HepG2 (cell line): ENCODE measurements around the gene POLA1. TPM values are rescaled to one million over a fixed set of nuclear protein-coding genes. Genes with fewer than 3 reads are reported as not detected.

Source experiments
- ATAC-seq: fragments of 200-7000 bp; cut with Tn5 transposase; 3 replicates; pipeline ENCODE4 v1.9.1; 2020; ENCODE audit warnings: mild to moderate bottlenecking, moderate library complexity
- BruUV-seq: library from RNA; stranded (reverse); fragments of 400-500 nt; replicated peaks from 2 replicates; lab custom pipeline; 2021; lab: Mats Ljungman, UMichigan
- CTCF ChIA-PET: fragments of 300-600 bp; formaldehyde crosslinking; extraction: SDS; loops from one replicate; lab custom pipeline; 2021; ENCODE audit warnings: low total read pairs, inconsistent platforms, low intra/inter-chr PET ratio; lab: Yijun Ruan, JAX
- POLR2A ChIA-PET: fragments of 350-600 bp; sonication (Branson Sonifier 250); formaldehyde crosslinking; loops from one replicate; lab custom pipeline; 2020; ENCODE audit warnings: antibody characterized with exemption, inconsistent platforms; lab: Yijun Ruan, JAX
- DNase-seq: peaks from one replicate; pipeline ENCODE4 v3.0.0-alpha.2; 2015; ENCODE audit warnings: low spot score
- FAIRE-seq: peaks from 3 replicates; lab custom pipeline; 2011; peaks lifted over from hg19 to GRCh38; lab: Jason Lieb, UNC
- H2AFZ ChIP-seq: one replicate; pipeline ENCODE4 v1.6.1; 2011; ENCODE audit warnings: low read length, inconsistent platforms
- H3K27ac ChIP-seq: fragments of 300-600 bp; 3 replicates; pipeline ENCODE4 v1.8.0; 2011; ENCODE audit warnings: mixed run types, mild to moderate bottlenecking, mixed read lengths, low read length, inconsistent platforms; ENCODE audit not compliant: insufficient read depth; ENCODE audit errors: extremely low read length
- H3K27me3 ChIP-seq, 2 experiments: fragments of 200-600 bp in 1 of 2; 2 replicates in 1 of 2; 3 replicates in 1 of 2; pipeline versions ENCODE4 v1.6.0 to v1.8.0; 2011; ENCODE audit warnings: low read length in 2 of 2, mild to moderate bottlenecking in 2 of 2, moderate library complexity in 2 of 2, inconsistent platforms in 1 of 2; ENCODE audit not compliant: insufficient read depth in 2 of 2, control insufficient read depth in 1 of 2
- H3K36me3 ChIP-seq, 2 experiments: fragments of 200-600 bp in 1 of 2; replicated peaks in 1 of 2; 2 replicates in 1 of 2; 3 replicates in 1 of 2; pipeline versions ENCODE4 v1.5.1 to v1.8.0; 2011; ENCODE audit warnings: low read length in 2 of 2, inconsistent platforms in 1 of 2; ENCODE audit not compliant: insufficient read depth in 2 of 2, control insufficient read depth in 1 of 2
- H3K4me1 ChIP-seq: 2 replicates; pipeline ENCODE4 v1.5.1; 2012; ENCODE audit warnings: low read length, inconsistent platforms; ENCODE audit not compliant: insufficient read depth
- H3K4me2 ChIP-seq: 2 replicates; pipeline ENCODE4 v1.6.0; 2011; ENCODE audit warnings: low read depth, low read length, inconsistent platforms
- H3K4me3 ChIP-seq, 3 experiments: fragments of 200-600 bp in 1 of 3; sonication (generic), shearing (Covaris generic) in 1 of 3; replicated peaks in 1 of 3; 2 replicates each; pipeline ENCODE4 v1.5.1; 2011 to 2016; ENCODE audit warnings: low read length in 3 of 3, inconsistent platforms in 2 of 3, low read depth in 2 of 3, mild to moderate bottlenecking in 2 of 3, control low read depth in 1 of 3, mixed read lengths in 1 of 3; ENCODE audit not compliant: insufficient read depth in 1 of 3
- H3K79me2 ChIP-seq: one replicate; pipeline ENCODE4 v1.6.1; 2011; ENCODE audit warnings: low read length, inconsistent platforms; ENCODE audit not compliant: insufficient read depth
- H3K9ac ChIP-seq: 2 replicates; pipeline ENCODE4 v1.6.0; 2011; ENCODE audit warnings: mild to moderate bottlenecking, low read depth, low read length, inconsistent platforms; ENCODE audit not compliant: insufficient read depth
- H3K9me3 ChIP-seq: 2 replicates; pipeline ENCODE4 v1.5.1; 2012; ENCODE audit warnings: mild to moderate bottlenecking, low read length
- H4K20me1 ChIP-seq: 2 replicates; pipeline ENCODE4 v1.6.0; 2011; ENCODE audit warnings: inconsistent platforms, mild to moderate bottlenecking, low read length, moderate library complexity; ENCODE audit not compliant: insufficient read depth
- CREB1 ChIP-seq, 2 experiments: fragments of 450-650 bp in 1 of 2; IDR thresholded peaks; 2 replicates each; pipeline ENCODE4 v1.6.1; 2016 to 2017; ENCODE audit warnings: control low read depth in 1 of 2, mild to moderate bottlenecking in 1 of 2, missing compliant biosample characterization in 1 of 2, missing genetic modification characterization in 1 of 2
- ELF1 ChIP-seq: sonication (generic); formaldehyde crosslinking; IDR thresholded peaks from 2 replicates; pipeline ENCODE4 v1.4.0; 2020; ENCODE audit warnings: missing genetic modification reagents
- GATA4 ChIP-seq: sonication (generic); IDR thresholded peaks from 2 replicates; pipeline ENCODE4 v1.6.1; 2016; ENCODE audit warnings: antibody characterized with exemption, low read depth, borderline replicate concordance
- MAFF ChIP-seq: IDR thresholded peaks from 2 replicates; pipeline ENCODE4 v1.6.1; 2011; ENCODE audit warnings: low read depth, low read length, improper control_type of control experiment
- PTBP1 ChIP-seq: fragments of 200-400 bp; formaldehyde crosslinking; IDR thresholded peaks from 2 replicates; pipeline ENCODE4 v1.6.1; 2018; ENCODE audit warnings: low read length, low read depth; ENCODE audit not compliant: poor library complexity, severe bottlenecking
- REXO4 ChIP-seq: sonication (generic); formaldehyde crosslinking; IDR thresholded peaks from 2 replicates; pipeline ENCODE4 v1.8.0; 2022; ENCODE audit warnings: missing genetic modification reagents, mild to moderate bottlenecking, borderline replicate concordance
- SAP130 ChIP-seq: IDR thresholded peaks from 2 replicates; pipeline ENCODE4 v1.6.1; 2016; ENCODE audit warnings: low read depth
- TOE1 ChIP-seq: sonication (generic); formaldehyde crosslinking; IDR thresholded peaks from 2 replicates; pipeline ENCODE4 v1.4.0; 2020; ENCODE audit warnings: mild to moderate bottlenecking, missing genetic modification reagents
- ZNF101 ChIP-seq: sonication (generic); formaldehyde crosslinking; IDR thresholded peaks from 2 replicates; pipeline ENCODE4 v1.4.0; 2020; ENCODE audit warnings: mild to moderate bottlenecking, low read depth, missing genetic modification reagents, borderline replicate concordance
- ZNF34 ChIP-seq: sonication (generic); formaldehyde crosslinking; IDR thresholded peaks from 2 replicates; pipeline ENCODE4 v1.4.0; 2020; ENCODE audit warnings: mild to moderate bottlenecking, missing genetic modification reagents, borderline replicate concordance
- ZNF367 ChIP-seq: sonication (generic); formaldehyde crosslinking; IDR thresholded peaks from 2 replicates; pipeline ENCODE4 v1.4.0; 2020; ENCODE audit warnings: missing genetic modification reagents, borderline replicate concordance
- ZNF430 ChIP-seq: sonication (generic); formaldehyde crosslinking; IDR thresholded peaks from 2 replicates; pipeline ENCODE4 v1.9.0; 2021; ENCODE audit warnings: mild to moderate bottlenecking, missing genetic modification reagents
- ZNF513 ChIP-seq: sonication (generic); formaldehyde crosslinking; conservative IDR thresholded peaks from 2 replicates; pipeline ENCODE4 v1.5.0; 2020; ENCODE audit warnings: missing genetic modification reagents
- ZSCAN30 ChIP-seq: sonication (generic); formaldehyde crosslinking; IDR thresholded peaks from 2 replicates; pipeline ENCODE4 v1.5.0; 2020; ENCODE audit warnings: mild to moderate bottlenecking, missing genetic modification reagents
- WGBS: methylation state at CpG from one replicate; pipeline ENCODE4 v1.1.6; 2017; ENCODE audit warnings: low lambda C conversion rate; 5-methylcytosine and 5-hydroxymethylcytosine counted together
- in situ Hi-C: cut with HindIII; loops from 2 replicates; pipeline ENCODE4 v1.10.0; 2017; ENCODE audit warnings: low pct_unique_long_range_greater_than_20kb; ENCODE audit not compliant: extremely low pct_ligation_motif_present
- intact Hi-C: fragments of 100-400 bp; cut with micrococcal nuclease; formaldehyde crosslinking; loops from one replicate; pipeline ENCODE4 v1.10.0; 2022; ENCODE audit not compliant: unreplicated experiment
- polyA plus RNA-seq, 8 experiments: library from polyadenylated mRNA; depleted of rRNA in 3 of 8; stranded (reverse) in 7 of 8; unstranded in 1 of 8; fragments of >200 nt; fragmentation: Illumina TruSeq in 4 of 8; extraction: Trizol in 4 of 8; gene quantifications; 2 replicates each; pipeline versions ENCODE4 v1.2.1 to v1.2.3, GENCODE V29; 2011 to 2016; ENCODE audit warnings: low read depth in 4 of 8, missing spikeins in 1 of 8, mixed read lengths in 1 of 8; ENCODE audit not compliant: insufficient read depth in 1 of 8
- total RNA-seq, 5 experiments: library from RNA; depleted of rRNA; stranded (reverse); fragments of >200 nt; fragmentation: Illumina TruSeq; extraction: Trizol; gene quantifications; 2 replicates each; pipeline ENCODE4 v1.2.3, GENCODE V29; 2016; ENCODE audit warnings: low read depth in 1 of 5

The POLA1 gene
- total and polyA plus RNA-seq, 2 of the 13 experiments (the other 11 are each of a cell fraction or from before 2014, with no cell fraction given) = 3.3 to 26.5 TPM

- Histone ChIP-seq H3K4me3 (no peak overlapping the region), H3K9me3 (no peaks in the 10 kb centered on the region), H3K9ac (no peak overlapping the region), H3K27me3 (no peaks in the 10 kb centered on the region), H3K4me2 (no peak overlapping the region), H2AFZ (no peak overlapping the region), H3K36me3 (peaks cover 0 to 10% of the 10 kb centered on the region in 2 experiments; a peak in 1 of 5 replicates), H3K79me2 (no peaks in the 10 kb centered on the region), H3K27ac (no peak overlapping the region), H4K20me1 (no peaks in the 10 kb centered on the region), H3K4me1 (no peaks in the 10 kb centered on the region)
- ChIA-PET POLR2A (no interaction called here), CTCF (no interaction called here)
- intact Hi-C loops = no loop called here
- ATAC-seq (no peak), FAIRE-seq (no peak), DNase-seq (no peak)
- TF ChIP-seq ZNF101 (CRISPR knock-in tag) (no peak), ELF1 (CRISPR knock-in tag) (no peak), SAP130 (CRISPR knock-in tag) (no peak), ZNF430 (CRISPR knock-in tag) (no peak), GATA4 (no peak), REXO4 (CRISPR knock-in tag) (no peak), ZNF367 (CRISPR knock-in tag) (no peak), ZNF513 (CRISPR knock-in tag) (no peak), MAFF (no peak), ZNF34 (no peak), PTBP1 (no peak), ZSCAN30 (CRISPR knock-in tag) (no peak), TOE1 (no peak), CREB1 (IDR thresholded peaks at IDR 0.05) (no peak), CREB1 (CRISPR knock-in tag; IDR thresholded peaks at IDR 0.05) (no peak)
- BruUV-seq = no TSS peak
- in situ Hi-C loops = no loop called here
- 94% methylated on average over 3 of the region's 3 CpGs for WGBS
Measured at GRCh38 chrX:24748196-24748595, 54.5 kb downstream of the POLA1 start.
